ENCODE data around the gene TRMT1. TPM values are rescaled to one million over a fixed set of nuclear protein-coding genes. Genes with fewer than 3 reads are reported as not detected.
A peak's percentile ranks its signal among the peaks of the same experiment; 100 is the strongest.

Gene TRMT1
- total RNA-seq, 4 donors from 2014 or later = 31.7 to 47.9 (median 45.0) TPM

- no peaks in the 10 kb centered on the region for H3K27me3 ChIP-seq
- ATAC-seq (no peak), DNase-seq (no peak)
- H3K36me3 ChIP-seq = peaks cover 0 to 32% of the 10 kb centered on the region in 2 donors
- peaks cover 0 to 13% of the 10 kb centered on the region in 2 donors for H3K4me1 ChIP-seq
- H3K9me3 ChIP-seq = no peaks in the 10 kb centered on the region
- peak overlapping the region in 3 of 4 donors; percentile 38 to 62 (median 48) for H3K27ac ChIP-seq
- TF ChIP-seq POLR2A (IDR thresholded peaks at IDR 0.05) = no peak
- no peak for TF ChIP-seq CTCF (IDR thresholded peaks at IDR 0.05 in 4 of 5, conservative IDR thresholded peaks at IDR 0.05 in 1 of 5)
- H3K4me3 ChIP-seq = no peak overlapping the region
- intact Hi-C loops (cut with DNase I; ENCODE audit: low total_unique reads) (no loop called here), in situ Hi-C loops (cut with MboI; ENCODE audit: low sequenced_read_pairs in 4 of 4) (no loop called here)
Measured at GRCh38 chr19:13133241-13133870, 16.8 kb upstream of the TRMT1 start.

GRCh38 chr19:13132471-13133180, 16.1 kb upstream of the TRMT1 start:
- in situ Hi-C loops (cut with MboI; ENCODE audit: low sequenced_read_pairs in 4 of 4) = no loop called here
- intact Hi-C loops (cut with DNase I; ENCODE audit: low total_unique reads) = no loop called here

GRCh38 chr19:13130886-13131490, 14.4 kb upstream of the TRMT1 start:
- Histone ChIP-seq H3K4me3 (no peak overlapping the region), H3K27me3 (no peaks in the 10 kb centered on the region), H3K36me3 (peaks cover 0 to 8% of the 10 kb centered on the region in 2 donors), H3K4me1 (peaks cover 0 to 19% of the 10 kb centered on the region in 2 donors), H3K27ac (no peak overlapping the region), H3K9me3 (no peaks in the 10 kb centered on the region)
- DNase-seq (no peak), ATAC-seq (no peak)
- intact Hi-C loops (cut with DNase I; ENCODE audit: low total_unique reads) = no loop called here
- TF ChIP-seq CTCF (IDR thresholded peaks at IDR 0.05 in 4 of 5, conservative IDR thresholded peaks at IDR 0.05 in 1 of 5) = no peak
- TF ChIP-seq POLR2A (IDR thresholded peaks at IDR 0.05) = no peak
- in situ Hi-C loops (cut with MboI; ENCODE audit: low sequenced_read_pairs in 4 of 4) = no loop called here

More at GRCh38 chr19:13132471-13133180, 16.1 kb upstream of the TRMT1 start:
- TF ChIP-seq CTCF (IDR thresholded peaks at IDR 0.05 in 4 of 5, conservative IDR thresholded peaks at IDR 0.05 in 1 of 5) = no peak
- TF ChIP-seq POLR2A (IDR thresholded peaks at IDR 0.05) = no peak
- H3K27ac ChIP-seq = peak overlapping the region in 3 of 4 donors; percentile 38 to 62 (median 48)
- H3K4me1 ChIP-seq = peaks cover 0 to 16% of the 10 kb centered on the region in 2 donors
- no peaks in the 10 kb centered on the region for H3K27me3 ChIP-seq
- no peaks in the 10 kb centered on the region for H3K9me3 ChIP-seq
- no peak for DNase-seq
- ATAC-seq = no peak
- H3K4me3 ChIP-seq = no peak overlapping the region
- peaks cover 0 to 25% of the 10 kb centered on the region in 2 donors for H3K36me3 ChIP-seq

- no peak overlapping the region for H3K27ac ChIP-seq
- no peaks in the 10 kb centered on the region for H3K9me3 ChIP-seq
- H3K27me3 ChIP-seq = no peaks in the 10 kb centered on the region
- H3K4me1 ChIP-seq = peaks cover 0 to 10% of the 10 kb centered on the region in 2 donors
- ATAC-seq = no peak
- H3K36me3 ChIP-seq = no peaks in the 10 kb centered on the region
- DNase-seq = no peak
- no peak overlapping the region for H3K4me3 ChIP-seq
- intact Hi-C loops (cut with DNase I; ENCODE audit: low total_unique reads) (no loop called here), in situ Hi-C loops (cut with MboI; ENCODE audit: low sequenced_read_pairs in 4 of 4) (no loop called here)
- no peak for TF ChIP-seq POLR2A (IDR thresholded peaks at IDR 0.05)
- no peak for TF ChIP-seq CTCF (IDR thresholded peaks at IDR 0.05 in 4 of 5, conservative IDR thresholded peaks at IDR 0.05 in 1 of 5)
Measured at GRCh38 chr19:13129384-13129783, 12.8 kb upstream of the TRMT1 start.
